Thoracic aorta (tissue), 2 donors: Measurements from ENCODE around the gene RAP1GAP2. TPM values are rescaled to one million over a fixed set of nuclear protein-coding genes. Genes with fewer than 3 reads are reported as not detected.
"Not testable (repeated sequence)": the region's sequence is repeated elsewhere in the genome, so short reads cannot be mapped to it uniquely, and the experiment has no call there.

Experiments
- ATAC-seq: fragments of 150-250 bp; one replicate; pipeline ENCODE4 v1.8.0; 2017; ENCODE audit warnings: low read depth; ENCODE audit not compliant: insufficient number of reproducible peaks, low FRiP score
- DNase-seq: peaks from one replicate; pipeline ENCODE4 v3.0.0-alpha.2; 2020; ENCODE audit warnings: low spot score
- H3K27ac ChIP-seq, 2 donors: fragments of 200-600 bp; sonication (generic); 1 replicate in 1 of 2; 2 replicates in 1 of 2; pipeline ENCODE4 v1.5.1; 2016; ENCODE audit warnings: mild to moderate bottlenecking in 2 of 2, moderate library complexity in 2 of 2
- H3K27me3 ChIP-seq: fragments of 200-600 bp; sonication (generic); replicated peaks from 2 replicates; pipeline ENCODE4 v1.6.0; 2016; ENCODE audit warnings: mild to moderate bottlenecking; ENCODE audit not compliant: insufficient read depth
- H3K36me3 ChIP-seq: fragments of 200-600 bp; sonication (generic); one replicate; pipeline ENCODE4 v1.5.1; 2016
- H3K4me1 ChIP-seq, 2 donors: fragments of 200-600 bp; sonication (generic); 1 replicate in 1 of 2; 2 replicates in 1 of 2; pipeline versions ENCODE4 v1.5.1 to v1.6.0; 2016; ENCODE audit warnings: low read depth in 2 of 2, mild to moderate bottlenecking in 1 of 2; ENCODE audit not compliant: control insufficient read depth in 1 of 2
- H3K4me3 ChIP-seq: fragments of 200-600 bp; sonication (generic); 2 replicates; pipeline ENCODE4 v1.5.1; 2016; ENCODE audit warnings: mild to moderate bottlenecking
- H3K9me3 ChIP-seq: fragments of 200-600 bp; sonication (generic); 2 replicates; pipeline ENCODE4 v1.5.1; 2016
- total RNA-seq, 2 donors: library from RNA; depleted of rRNA; stranded (reverse); fragments of >200 nt; gene quantifications; one replicate each; pipeline versions ENCODE4 v1.1.0 to v1.2.3, GENCODE V29; 2016

The RAP1GAP2 gene
- total RNA-seq, 2 donors from 2014 or later, result 10.0 to 12.4 TPM

DNA sequence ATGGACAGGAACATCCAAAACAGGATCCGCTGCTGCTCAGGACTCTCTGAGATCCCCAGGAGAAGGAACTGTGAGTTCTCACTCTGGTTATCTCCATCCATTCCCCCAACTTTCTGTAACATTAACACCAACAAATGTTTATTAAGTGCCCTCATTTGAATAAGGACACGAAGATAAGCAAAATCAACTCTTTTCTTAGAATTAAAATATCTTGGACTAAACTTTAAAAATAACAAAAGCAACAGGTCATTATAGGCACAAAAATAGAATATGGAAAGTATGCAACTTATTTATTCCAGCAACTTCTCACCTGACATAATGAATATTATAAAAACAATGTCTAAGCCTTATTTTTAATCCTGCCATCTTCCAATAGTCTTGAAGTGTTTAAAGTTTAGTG, 267.3 kb downstream of the RAP1GAP2 start, which contains the start of gene OR1D5:
Gene OR1D5 (minus strand): TSS at position 101 of the 400 bp plus-strand sequence. CDS start 0 bp downstream, at position 101.
- not testable (repeated sequence) for H3K9me3 ChIP-seq, H3K27ac ChIP-seq, H3K27me3 ChIP-seq, H3K36me3 ChIP-seq, H3K4me1 ChIP-seq, H3K4me3 ChIP-seq, DNase-seq, ATAC-seq

DNA sequence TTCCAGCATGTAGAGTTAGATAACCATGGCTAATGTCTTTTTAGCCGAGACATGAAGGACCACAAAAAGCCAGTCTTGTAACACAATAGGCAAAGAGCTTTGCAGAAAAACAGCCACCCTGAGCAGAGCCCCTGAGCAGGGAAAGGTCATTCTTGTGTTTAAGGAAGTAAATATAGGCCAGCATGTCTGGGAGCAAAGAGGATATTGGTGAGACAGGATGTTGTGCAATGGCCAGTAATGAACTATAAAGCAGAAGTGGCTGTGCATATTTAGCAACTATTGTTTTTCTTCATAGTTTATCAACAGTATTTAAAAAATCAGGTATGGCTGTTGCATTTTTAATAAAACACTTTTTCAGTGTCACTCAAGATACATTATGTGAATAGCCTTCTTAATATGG, 269.0 kb downstream of the RAP1GAP2 start:
- DNase-seq, H3K4me1 ChIP-seq, H3K27ac ChIP-seq, H3K27me3 ChIP-seq, H3K9me3 ChIP-seq, ATAC-seq, H3K4me3 ChIP-seq, H3K36me3 ChIP-seq: not testable (repeated sequence)

GRCh38 chr17:3073850-3074249, 277.6 kb downstream of the RAP1GAP2 start:
- H3K27me3 ChIP-seq, H3K27ac ChIP-seq, H3K36me3 ChIP-seq, H3K4me3 ChIP-seq, ATAC-seq, H3K9me3 ChIP-seq, H3K4me1 ChIP-seq, DNase-seq: not testable (repeated sequence)

Other genes starting within 250 kb of the RAP1GAP2 start
- gene PAFAH1B1, start 202.8 kb upstream of the RAP1GAP2 start, total RNA-seq, result 100 to 1,000 TPM; 102 to 164 TPM
- gene CLUH, start 84.7 kb upstream of the RAP1GAP2 start, total RNA-seq, result 10 to 100 TPM; 36.3 to 65.4 TPM
- under 1 TPM in 1 of 2 donors, not detected in 1; 0.14 TPM for gene CCDC92B, start 46.8 kb upstream of the RAP1GAP2 start, total RNA-seq